HG02798 (cell line): Measurements from ENCODE around the gene GJC2.

ENCODE experiments used
- ATAC-seq: cut with Tn5 transposase; IDR thresholded peaks from one replicate; pipeline ENCODE4 v1.9.1; 2021; ENCODE audit warnings: mild to moderate bottlenecking; ENCODE audit not compliant: unreplicated experiment, poor library complexity

The GJC2 gene

DNA sequence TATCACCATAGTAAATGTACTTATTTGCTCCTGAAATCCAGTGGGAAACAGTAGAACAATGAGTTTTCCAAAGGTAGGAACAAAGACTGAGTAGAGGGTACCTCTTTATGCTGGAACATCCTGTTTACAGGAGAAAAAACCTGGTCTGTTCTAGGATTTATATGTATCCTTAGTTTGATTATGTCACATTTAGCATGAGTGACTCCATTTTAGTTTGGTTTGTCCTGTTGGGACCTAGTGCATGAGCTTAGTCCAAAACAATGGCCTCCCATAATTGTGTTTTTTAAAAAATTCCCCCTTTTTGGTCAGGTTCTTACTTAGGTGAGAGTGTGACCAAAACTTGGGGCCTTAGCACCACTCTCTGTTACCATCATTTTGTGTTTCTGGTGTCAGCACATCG, 37.1 kb upstream of the GJC2 start:
- ATAC-seq = no peak

DNA sequence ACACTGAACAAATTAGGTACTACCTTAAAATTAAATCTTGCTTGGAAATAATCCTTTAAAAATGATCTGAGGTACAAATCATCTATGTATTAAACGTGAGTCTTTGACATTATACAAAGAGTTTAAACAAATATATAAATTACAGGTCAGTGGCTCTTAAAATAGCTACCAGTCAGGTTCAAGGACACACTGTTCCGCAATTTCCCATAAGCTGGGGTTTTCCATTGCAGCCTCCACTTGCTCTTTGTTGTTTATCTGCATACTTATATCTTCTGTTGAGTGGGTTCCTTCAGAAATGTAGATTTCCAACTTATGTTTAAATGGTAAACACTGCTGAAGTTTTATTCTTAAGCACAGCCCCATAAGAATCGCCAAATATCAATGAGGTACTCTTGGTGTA, 34.9 kb upstream of the GJC2 start:
- ATAC-seq = no peak

DNA sequence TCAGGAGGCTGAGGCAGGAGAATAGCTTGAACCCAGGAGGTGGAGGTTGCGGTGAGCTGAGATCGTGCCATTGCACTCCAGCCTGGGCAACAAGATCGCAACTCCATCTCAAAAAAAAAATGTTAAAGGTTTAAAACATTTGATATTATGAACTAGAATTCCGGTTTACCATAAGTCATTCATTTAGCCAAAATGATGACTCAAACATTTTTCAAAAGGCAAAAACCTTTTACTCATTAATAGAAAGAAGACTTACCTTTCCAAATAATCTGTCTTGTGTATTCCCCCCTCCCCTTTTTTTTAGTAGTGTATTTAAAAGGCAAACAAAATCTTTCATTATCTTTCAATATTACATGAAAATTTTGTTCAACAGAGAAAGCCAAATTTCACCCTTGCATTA, 32.4 kb upstream of the GJC2 start:
- no peak for ATAC-seq

DNA sequence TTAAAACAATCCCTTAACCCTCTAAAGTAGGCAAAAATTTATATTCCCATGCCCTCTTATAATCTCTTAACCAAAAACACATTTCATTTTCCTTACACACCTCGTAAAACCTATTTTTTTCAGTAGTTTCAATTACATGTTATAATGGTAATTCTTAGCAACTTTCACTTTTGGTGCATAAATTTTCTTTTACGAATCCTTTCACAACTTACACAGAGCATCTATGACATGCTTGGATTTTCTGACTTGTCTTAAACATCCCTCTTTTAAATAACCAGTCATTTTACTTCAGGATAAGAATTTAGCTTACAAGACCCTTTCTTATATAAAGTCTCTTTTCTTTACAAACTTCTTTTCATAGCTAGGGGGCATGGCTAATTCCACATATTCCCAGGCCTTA, 31.7 kb upstream of the GJC2 start:
- ATAC-seq = no peak

DNA sequence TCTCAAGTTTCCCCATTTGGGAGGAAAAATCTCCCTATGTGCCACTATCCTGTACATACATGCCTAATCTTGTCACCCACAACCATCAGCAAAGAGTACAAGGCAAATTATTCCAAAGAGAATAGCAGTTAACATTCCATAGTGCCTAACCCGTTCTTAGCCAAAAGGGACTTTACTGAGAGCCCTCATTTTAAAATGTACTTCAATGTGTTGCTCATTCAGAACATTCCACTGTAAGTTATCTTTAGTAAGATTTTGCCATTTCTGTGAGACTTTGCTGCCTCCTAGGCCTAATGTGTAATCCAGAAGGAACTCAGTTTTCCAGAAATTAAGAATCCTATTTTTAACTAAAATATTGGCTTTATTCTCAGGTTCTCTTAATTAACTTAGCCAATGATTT, 29.4 kb upstream of the GJC2 start:
- ATAC-seq = no peak

DNA sequence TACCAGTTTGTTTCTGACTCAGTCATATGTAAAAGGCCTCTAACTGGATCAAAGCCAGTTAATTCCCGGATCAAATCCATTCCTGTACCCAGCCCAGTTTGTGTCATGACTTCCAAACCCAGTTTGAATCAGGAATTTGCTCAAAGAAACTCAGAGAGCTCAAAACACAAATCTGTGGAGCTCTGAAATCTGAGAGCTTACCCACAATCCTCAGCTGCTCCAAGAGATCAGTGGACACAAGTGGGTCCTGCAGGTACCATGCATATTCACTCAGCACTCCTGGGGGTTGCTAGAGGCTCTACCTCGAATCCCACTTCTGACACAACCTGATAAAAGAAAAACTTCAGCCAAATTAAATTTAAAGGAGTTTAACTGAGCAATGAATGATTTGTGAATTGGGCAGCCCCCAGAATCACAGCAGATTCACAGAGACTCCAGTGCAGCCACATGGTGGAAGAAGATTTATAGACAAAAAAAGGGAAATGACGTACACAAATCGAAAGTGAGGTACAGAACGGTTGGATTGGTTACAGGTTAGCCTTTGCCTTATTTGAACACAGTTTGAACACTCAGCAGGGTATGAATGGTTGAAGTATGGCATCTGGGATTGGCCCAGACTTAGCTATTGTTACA, 28.8 kb upstream of the GJC2 start:
- no peak for ATAC-seq

DNA sequence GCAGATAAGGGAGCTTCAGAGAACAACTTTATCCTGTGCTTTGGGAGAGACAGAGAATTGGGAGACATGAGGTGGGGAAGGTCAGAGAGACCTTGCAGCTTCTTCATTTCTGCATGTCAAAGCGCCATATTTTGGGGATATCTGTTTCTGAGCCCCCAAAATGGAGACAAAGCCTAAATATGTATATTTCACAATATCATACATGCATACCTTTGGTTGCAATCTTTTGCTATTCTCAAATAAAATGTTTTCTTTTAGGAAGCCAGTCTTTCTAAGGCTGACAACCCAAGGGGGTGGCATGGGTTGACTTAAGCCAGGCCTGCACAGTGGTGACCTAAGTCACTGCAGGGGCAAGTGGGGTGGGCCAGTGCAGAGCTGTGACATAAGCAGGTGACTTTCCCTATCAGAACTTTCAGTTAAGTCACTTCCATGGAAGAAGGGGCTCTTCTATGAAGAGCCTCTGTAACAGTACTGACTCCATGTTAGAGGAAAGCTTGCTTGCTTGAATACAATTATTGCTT, 26.7 kb upstream of the GJC2 start:
- no peak for ATAC-seq

DNA sequence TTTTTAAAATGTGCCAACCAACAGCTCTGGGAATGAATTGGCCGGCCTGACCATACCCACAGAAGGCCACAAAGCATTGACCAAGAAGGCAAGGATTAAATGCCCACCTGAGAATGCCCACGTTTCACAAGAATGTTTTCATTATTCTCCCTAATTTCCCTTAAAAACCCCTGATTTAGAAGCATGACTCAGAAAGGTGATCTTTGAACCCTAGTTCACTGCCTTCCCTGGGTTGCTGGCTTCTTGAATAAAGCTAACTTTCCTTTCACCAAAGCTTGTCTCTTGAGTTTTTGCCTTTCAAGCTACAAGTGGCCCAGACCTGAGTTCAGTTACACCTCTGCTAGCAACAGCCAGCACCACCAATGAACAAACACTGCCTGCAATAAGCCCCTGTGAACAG, 26.2 kb upstream of the GJC2 start:
- no peak for ATAC-seq

DNA sequence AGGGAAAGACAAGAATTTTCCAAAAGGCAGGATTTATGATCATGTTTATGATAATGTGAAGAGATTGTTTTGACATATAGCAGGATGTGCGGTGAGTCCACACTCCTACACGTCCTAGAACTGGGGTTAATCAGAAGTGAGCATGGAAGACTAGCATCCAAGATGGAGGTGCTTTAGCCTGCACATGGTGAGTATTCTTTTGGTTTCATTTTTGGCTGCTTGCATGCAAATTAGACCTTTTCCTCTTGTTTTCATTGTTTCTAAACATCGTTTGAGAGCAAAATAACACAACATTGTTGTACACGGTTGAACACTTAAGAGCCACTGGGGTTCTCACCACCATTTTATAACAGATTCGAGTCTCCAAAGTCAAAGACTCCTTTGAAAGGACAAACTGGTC, 24.5 kb upstream of the GJC2 start:
- no peak for ATAC-seq

DNA sequence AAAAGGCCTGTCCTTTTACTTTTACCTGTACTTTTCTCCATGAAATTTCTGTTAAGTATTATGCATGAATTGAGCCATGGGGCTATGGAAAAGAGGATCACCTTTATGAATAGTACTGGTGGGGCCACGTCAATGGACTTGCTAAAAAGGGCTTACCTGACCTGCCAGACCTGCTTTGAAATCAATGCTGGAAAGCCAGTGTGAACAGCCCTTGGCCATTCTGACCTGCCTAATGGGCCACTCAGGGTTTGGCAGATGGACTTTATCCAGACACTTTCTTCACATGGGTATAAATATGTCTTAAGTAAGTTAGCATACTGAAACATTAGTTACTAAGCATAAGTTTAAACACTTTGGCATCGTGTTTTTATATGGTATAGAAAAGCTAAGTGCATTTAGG, 18.0 kb upstream of the GJC2 start:
- no peak for ATAC-seq

DNA sequence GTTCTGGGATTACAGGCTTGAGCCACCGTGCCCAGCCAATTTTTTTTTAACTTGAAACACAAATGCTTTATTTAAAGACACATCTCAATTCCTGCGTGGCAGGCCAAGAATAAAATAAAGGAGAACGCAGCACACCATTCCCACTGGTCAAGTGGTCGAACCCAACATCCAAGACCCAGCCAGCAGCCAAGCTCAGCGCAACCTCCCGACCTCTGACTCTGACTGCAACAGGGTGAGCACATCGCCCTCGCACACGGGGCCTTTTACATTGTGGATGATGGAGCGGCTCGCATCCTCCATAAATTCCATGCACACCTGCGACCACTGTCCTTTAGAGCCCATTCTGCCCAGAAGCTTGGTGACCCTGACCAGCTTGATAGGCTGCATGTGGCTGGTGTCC, 15.1 kb upstream of the GJC2 start:
- ATAC-seq = no peak

DNA sequence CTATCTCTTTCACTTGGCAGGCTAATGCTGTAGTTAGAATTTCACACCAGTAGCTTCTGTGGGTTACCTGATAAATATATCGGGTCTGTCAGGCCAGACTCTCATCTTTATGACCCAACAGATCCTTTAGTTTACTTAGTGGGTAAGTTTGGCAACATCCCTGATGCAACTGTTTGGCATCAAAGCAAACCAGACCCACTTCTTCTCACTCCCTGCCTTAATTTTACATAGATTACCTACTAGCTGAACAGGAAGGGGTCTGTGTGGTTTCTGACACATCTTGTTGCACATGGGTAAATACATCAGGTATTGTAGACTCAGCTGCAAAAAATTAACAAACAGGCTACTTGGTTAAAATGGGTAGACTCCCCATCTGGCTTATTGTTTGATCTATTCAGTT, 12.8 kb upstream of the GJC2 start:
- ATAC-seq = no peak

DNA sequence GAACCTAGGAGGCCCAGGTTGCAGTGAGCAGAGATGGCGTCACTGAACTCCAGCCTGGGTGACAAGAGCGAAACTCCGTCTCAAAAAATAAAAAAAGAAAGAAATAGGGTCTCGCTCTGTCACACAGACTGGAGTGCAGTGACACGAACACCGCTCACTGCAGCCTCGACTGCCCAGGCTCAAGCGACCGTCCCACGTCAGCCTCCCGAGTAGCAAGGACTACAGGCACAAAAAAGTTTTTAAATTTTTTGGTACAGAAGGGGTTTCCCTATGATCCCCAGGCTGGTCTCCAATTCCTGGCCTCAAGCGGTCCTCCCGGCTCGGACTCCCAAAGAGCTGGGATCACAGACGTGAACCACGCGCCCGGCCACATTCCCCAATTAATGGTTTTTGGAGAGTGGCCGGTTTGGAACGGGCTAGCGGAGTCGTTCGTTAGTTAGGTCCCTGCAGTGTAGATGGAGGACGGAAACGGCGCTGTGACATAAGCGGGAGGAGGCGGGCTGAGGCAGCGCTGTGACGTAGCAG, 10.3 kb upstream of the GJC2 start:
- no peak for ATAC-seq

DNA sequence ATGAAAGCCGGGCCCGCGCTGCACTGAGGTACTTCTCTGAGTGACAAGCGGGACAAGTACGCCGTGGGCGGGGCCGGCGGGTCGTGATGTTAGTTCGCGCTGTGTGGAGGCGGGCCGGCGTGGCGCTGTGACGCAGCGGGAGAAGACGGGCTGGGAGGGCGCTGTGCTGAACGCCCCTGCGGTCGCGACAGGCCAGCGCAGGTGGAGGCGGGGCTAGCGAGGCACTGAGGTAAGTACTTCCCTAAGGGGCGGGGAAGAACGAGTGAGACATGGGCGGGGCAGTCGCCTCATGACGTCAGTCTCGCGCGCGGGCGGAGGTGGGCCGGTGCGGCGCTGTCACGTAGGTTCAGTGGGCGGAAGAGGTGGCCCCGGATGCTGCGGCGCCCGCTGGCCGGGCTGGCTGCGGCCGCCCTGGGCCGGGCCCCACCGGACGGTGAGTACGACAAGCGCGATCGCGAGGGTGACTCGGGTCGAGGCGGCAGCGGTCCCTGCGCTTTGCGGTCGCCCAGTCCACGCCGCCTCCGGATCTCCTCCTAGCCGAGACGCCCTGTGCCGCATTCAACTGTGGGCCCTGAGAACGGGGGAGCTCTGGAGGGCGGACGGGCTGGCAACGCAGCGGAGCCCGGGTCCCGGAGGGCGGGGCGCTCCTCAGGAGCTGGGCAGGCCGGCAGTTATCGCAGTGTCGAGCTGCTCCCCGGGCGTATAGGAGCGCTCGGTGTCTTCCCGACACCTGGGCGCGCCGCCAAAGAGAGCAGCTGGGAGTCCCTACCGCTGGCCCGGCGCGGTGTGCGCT, 9.6 kb upstream of the GJC2 start, which contains the start of gene GUK1:
Gene GUK1, plus strand, starts transcription at position 349 of the 793 bp plus-strand sequence. Its CDS starts 24 bp downstream, at position 373.
- peak; percentile 93 for ATAC-seq

DNA sequence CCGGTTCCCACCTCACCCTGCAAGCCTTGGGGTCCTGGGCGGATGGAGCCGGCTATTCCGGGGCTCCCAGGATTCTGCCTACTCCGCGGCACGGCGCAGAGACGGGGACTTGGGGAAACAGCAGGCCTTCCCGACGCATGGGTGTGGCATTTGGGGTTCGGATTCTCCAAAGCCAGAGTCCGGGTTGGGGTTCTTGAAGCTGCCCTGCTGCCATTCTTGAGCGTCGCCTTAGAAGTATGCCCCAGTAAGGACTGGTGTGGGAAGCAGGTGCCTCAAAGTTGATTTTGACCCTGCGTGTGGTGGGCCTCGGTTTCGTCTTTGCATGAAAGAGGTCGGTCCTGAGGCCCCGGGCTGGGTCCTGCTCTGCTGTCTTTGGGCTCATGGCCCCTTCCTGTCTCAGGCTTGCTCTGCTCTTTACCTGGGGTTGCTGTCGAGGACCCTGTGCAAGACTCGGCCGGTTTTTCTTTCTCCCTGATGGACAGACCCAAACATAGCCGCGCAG, 9.0 kb upstream of the GJC2 start:
- no peak for ATAC-seq

DNA sequence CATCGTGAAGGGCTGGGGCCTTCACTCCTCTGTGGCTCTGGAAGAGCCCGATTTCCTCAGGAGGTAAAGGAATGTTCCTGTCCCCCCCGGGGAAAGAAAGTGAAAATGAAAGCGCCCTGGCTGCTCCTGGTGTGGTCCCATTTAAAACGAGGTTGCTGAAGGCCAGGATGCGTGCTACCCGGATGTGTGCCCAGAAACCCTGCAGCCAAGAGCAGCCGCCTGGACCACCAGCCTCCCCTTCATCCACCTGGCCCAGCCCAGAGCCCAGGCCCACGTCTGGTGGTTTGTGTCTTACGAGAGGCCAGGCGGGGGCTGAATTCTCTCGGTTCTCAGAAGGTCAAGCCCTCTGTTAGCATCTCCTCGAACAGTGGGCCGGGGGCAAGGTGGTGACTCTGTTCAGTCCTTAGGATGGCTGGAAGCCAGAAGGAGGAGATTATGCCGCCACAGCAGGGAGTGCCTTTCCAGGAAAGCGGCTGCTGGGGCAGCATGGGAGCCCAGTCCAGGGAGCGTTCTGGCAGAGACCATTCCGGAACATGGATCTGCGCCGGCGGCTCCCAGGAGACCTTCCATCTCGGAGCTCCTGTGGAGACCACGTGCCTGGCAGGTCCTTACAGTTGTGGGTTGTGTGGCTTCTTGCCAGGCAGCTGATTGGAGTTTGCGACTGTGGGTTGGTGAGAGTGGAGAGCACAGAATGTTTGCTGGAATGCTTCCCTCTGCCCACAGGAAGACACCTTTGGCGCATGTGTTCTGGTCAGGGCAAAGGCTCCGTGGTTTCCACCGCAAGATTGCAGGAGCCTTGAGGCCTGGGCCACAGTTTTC, 8.3 kb upstream of the GJC2 start:
- ATAC-seq = no peak

DNA sequence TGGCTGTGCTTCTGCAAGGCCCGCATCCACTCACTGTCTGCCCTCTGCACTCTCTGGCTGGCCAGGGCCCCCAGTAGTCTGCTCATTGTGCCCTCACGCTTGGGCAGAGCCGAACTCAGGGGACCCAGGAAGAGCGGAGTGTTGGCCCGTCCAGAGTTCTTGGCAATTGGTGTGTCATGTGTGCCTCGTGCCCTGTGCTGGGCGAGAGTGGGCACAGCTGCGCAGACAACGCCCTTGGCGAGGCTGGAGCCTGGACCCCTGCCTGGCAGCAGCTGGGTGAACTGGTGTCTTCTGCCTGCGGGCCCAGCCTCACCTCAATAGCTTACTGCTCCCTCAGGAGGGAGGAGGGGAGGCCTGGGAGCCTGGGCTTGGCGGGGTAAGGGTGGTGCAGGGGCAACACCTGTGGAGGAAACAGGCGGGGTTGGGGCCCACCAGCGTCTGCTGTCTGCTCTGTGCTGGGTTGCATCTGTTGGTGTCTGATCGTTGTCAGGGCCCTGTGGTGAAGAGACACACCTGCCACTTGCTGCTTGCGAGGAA, 7.5 kb upstream of the GJC2 start:
- ATAC-seq = no peak

DNA sequence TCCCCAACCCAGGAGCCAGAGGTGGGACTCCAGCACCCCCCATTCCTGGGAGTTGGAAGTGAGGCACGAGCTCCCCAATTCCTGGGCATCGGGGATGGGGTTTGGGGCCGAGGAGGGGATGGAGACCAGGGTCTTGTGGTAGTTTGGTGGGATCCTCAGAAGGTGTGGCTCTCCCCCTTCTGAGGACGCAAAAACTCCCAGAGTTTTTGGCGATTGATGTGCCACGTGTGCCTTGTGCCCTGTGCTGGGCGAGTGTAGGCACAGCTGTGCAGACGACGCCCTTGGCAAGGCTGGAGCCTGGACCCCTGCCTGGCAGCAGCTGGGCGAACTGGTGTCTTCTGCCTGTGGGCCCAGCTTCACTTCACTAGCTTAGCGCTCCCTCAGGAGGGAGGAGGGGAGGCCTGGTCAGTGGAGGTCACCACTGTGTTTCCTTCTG, 7.0 kb upstream of the GJC2 start:
- no peak for ATAC-seq

DNA sequence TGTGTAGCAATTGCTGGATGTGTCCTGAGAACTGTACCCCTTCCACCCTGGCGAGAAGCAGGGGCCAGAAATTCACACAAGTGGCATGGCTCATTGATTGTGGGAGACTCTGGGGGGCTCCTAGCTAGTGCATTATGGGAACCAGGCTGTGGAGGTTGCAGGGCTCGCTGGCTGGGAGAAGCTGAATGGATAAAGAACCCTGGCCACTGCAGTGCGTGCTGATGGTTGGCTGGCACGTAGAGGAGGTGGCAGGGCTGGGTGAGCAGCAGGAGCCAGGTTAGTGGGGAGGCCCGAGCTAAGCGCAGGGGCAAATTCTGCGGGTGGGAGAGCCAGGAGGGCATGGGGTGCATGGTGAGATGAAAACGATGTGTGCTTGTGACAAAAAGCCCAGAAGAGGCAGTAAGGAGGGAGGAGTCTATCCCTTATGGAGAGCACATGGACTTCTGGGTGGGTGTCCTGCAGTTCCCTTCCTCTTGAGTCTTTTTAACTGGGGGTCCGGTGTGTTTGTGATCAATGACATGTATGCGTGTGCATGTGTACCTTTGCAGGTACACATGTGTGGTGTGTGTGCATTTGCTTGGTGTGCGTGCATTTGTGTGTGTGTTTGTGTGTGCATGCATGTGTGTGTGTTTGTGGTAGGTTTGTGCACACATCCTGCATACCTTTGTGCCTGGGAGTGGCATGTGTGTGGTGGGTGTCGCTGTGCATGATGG, 6.1 kb upstream of the GJC2 start:
- no peak for ATAC-seq
